ENCODE measurements around the gene IKBKE.

- TF ChIP-seq CTCF (IDR thresholded peaks at IDR 0.05) (no peak), ZFX (IDR thresholded peaks at IDR 0.05; ENCODE audit: borderline replicate concordance) (no peak)
Measured at GRCh38 chr1:206507284-206508129, 37.2 kb downstream of the IKBKE start, which contains the start of gene RASSF5.

Measured in 22Rv1 (cell line).